Measurements from ENCODE around the gene SDK2. TPM values are rescaled to one million over a fixed set of nuclear protein-coding genes. Genes with fewer than 3 reads are reported as not detected.

The SDK2 gene
- total RNA-seq, 1 donor from 2014 or later = 1.4 TPM

DNA sequence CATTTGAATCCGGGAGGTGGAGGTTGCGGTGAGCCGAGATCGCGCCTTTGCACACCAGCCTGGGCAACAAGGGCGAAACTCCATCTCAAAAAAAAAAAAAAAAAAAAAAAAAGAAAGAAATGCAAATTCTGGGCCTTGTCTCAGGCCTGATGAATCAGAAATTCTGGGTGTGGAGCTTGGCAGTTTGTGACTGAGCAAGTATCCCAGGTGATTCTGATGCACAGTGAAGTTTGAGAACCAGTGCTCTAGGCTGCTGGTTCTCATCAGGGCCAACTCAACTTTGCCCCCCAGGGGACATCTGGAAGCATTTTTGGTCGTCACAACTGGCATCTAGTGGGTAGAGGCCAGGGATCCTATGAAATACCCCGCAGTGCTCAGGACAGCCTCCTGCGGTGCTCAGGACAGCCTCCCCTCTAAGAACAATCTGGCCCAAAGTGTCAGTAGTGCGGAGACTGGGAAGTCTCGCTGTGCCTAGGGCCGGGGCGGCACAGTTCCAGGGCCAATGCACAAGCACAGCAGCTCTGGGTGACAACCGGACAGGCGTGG, 55.9 kb downstream of the SDK2 start:
- no peak for ATAC-seq
- Histone ChIP-seq H3K9me3 (no peaks in the 10 kb centered on the region), H3K4me1 (peaks cover 23% of the 10 kb centered on the region), H3K4me3 (no peak overlapping the region), H3K36me3 (no peaks in the 10 kb centered on the region), H3K27ac (no peak overlapping the region), H3K27me3 (ENCODE audit: low read depth) (no peaks in the 10 kb centered on the region)
- TF ChIP-seq, protein P1, sequence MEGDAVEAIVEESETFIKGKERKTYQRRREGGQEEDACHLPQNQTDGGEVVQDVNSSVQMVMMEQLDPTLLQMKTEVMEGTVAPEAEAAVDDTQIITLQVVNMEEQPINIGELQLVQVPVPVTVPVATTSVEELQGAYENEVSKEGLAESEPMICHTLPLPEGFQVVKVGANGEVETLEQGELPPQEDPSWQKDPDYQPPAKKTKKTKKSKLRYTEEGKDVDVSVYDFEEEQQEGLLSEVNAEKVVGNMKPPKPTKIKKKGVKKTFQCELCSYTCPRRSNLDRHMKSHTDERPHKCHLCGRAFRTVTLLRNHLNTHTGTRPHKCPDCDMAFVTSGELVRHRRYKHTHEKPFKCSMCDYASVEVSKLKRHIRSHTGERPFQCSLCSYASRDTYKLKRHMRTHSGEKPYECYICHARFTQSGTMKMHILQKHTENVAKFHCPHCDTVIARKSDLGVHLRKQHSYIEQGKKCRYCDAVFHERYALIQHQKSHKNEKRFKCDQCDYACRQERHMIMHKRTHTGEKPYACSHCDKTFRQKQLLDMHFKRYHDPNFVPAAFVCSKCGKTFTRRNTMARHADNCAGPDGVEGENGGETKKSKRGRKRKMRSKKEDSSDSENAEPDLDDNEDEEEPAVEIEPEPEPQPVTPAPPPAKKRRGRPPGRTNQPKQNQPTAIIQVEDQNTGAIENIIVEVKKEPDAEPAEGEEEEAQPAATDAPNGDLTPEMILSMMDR (IDR thresholded peaks at IDR 0.05) = no peak
- intact Hi-C loops (cut with DNase I) = no loop called here
- no peak for DNase-seq

DNA sequence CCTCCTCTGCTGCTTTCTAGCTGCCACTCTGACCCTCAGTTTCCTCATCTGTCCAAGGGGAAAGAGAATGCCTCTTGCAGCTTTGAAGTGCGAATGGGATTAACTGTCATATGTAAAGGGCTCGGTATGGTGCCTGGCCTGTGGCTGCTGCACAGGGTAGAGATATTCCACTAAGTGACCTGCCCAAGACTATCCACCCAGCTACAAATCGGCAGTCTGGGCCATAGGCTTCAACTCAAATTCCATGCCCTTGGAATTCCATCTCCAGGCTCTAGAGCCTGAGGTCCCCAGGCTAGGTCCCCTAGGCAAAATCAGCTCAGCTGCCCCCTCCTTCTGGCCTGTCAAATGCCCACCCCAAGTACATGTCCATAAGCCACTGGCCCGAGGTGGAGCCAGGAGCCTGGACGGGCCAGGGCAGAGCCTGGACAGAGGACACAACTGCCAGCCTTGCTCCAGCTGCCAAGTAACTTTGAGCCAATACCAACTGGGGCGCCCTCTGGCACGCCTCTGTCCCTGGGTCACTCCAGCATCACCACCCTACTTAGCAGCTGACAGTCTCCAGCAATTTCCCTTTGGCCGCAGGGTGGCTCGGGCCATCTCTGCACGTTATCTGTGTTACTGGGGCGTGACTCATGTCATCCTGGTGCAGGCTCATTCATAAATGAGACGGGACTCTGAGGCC, 57.2 kb downstream of the SDK2 start:
- Histone ChIP-seq H3K27ac (no peak overlapping the region), H3K27me3 (ENCODE audit: low read depth) (no peaks in the 10 kb centered on the region), H3K4me3 (no peak overlapping the region), H3K36me3 (no peaks in the 10 kb centered on the region), H3K9me3 (no peaks in the 10 kb centered on the region), H3K4me1 (peaks cover 14% of the 10 kb centered on the region)
- no peak for DNase-seq
- TF ChIP-seq, protein P1 (IDR thresholded peaks at IDR 0.05) = no peak
- no peak for ATAC-seq
- intact Hi-C loops (cut with DNase I) = no loop called here

DNA sequence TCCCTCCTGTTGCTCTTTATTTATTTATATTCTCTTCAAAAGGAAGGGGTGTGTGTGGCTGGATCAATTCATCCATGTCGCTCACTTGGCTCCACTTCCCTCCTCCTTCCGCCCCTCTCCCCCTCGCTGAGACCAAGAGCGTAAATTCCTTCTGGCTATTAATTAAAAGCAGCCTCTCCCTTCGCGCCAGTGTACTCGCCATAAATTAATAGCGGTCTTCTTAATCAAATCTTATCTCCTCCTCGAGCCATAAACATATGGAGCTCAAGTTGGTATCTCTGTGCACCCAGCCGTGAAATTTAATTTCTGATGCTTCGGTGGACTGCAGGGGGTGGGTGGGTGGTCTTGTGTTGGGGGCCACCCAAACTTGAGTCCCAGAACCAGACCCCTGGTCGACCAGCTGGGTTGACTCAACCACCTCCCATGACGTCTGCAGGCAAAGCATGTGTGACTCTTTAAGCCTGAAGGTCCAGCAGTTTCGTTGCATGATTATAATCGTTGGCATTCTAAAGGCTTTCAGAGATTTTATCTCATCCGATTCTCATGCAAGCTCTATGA, 57.9 kb downstream of the SDK2 start:
- no peaks in the 10 kb centered on the region for H3K9me3 ChIP-seq
- no peak overlapping the region for H3K27ac ChIP-seq
- H3K36me3 ChIP-seq = no peaks in the 10 kb centered on the region
- TF ChIP-seq, protein P1 (IDR thresholded peaks at IDR 0.05) = no peak
- H3K4me3 ChIP-seq = no peak overlapping the region
- H3K27me3 ChIP-seq (ENCODE audit: low read depth) = no peaks in the 10 kb centered on the region
- H3K4me1 ChIP-seq = peaks cover 7% of the 10 kb centered on the region
- no peak for ATAC-seq
- intact Hi-C loops (cut with DNase I) = no loop called here
- no peak for DNase-seq

DNA sequence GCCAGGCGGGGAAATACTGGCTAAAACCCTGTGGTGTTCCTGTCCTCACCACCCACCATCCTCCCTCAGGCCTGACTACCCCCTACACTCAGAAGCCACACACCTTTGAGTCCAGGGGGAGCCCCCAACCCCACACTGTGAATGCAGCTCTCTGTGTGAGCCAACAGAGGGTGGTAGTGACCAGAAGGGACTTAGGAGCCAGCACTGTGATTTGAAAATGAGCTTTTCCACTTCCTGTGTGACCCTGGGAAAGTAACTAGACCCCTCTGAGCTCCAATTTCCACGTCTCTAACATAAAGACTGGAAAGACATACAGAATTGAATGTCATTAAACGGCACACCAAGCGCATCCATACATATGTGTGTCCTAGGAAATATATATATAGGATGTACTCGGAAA, 58.7 kb downstream of the SDK2 start:
- Histone ChIP-seq H3K27ac (no peak overlapping the region), H3K27me3 (ENCODE audit: low read depth) (no peaks in the 10 kb centered on the region), H3K9me3 (no peaks in the 10 kb centered on the region), H3K4me3 (no peak overlapping the region), H3K36me3 (no peaks in the 10 kb centered on the region), H3K4me1 (no peaks in the 10 kb centered on the region)
- TF ChIP-seq, protein P1 (IDR thresholded peaks at IDR 0.05) = no peak
- intact Hi-C loops (cut with DNase I) = no loop called here
- DNase-seq = no peak
- no peak for ATAC-seq

DNA sequence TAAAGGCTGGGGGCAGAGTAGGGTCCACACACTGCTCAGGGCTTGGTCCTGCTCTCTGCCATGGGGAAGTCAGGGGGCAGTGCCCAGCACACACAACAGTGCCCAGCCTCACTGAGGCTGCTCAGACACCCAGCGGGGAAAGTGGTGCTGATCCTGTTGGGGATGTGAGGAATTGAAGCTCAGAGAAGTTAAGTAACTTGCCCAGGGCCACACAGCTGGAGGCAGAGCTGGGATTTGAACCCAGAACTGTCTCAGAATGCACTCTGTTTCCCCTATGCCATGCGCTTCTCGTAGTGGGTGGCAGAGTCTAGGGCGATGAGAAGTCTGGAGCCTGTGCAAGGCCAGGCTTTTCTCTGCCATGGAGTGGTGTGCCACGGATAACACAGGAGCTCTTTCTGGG, 59.3 kb downstream of the SDK2 start:
- ATAC-seq (no peak), DNase-seq (no peak)
- H3K4me1 ChIP-seq = no peaks in the 10 kb centered on the region
- H3K27me3 ChIP-seq (ENCODE audit: low read depth) = no peaks in the 10 kb centered on the region
- intact Hi-C loops (cut with DNase I) = no loop called here
- no peaks in the 10 kb centered on the region for H3K36me3 ChIP-seq
- H3K27ac ChIP-seq = no peak overlapping the region
- TF ChIP-seq, protein P1 (IDR thresholded peaks at IDR 0.05) = no peak
- H3K4me3 ChIP-seq = no peak overlapping the region
- no peaks in the 10 kb centered on the region for H3K9me3 ChIP-seq
